T-helper 2 cell treated with Interferon-gamma antibody and Interleukin-4, amounts not matched to agents 100 ng/mL and 5 ng/mL, for 36 hours (primary cell): ENCODE results near the gene FBXO42. TPM values are rescaled to one million over a fixed set of nuclear protein-coding genes. Genes with fewer than 3 reads are reported as not detected.
"Not testable (repeated sequence)": the region's sequence is repeated elsewhere in the genome, so short reads cannot be mapped to it uniquely, and the experiment has no call there.

Source experiments
- intact Hi-C: fragments of 100-400 bp; cut with micrococcal nuclease; formaldehyde crosslinking; loops from one replicate; pipeline ENCODE4 v1.15.1; 2023
- total RNA-seq: library from RNA; stranded (reverse); gene quantifications from 2 replicates; pipeline ENCODE4 v1.2.3, GENCODE V29; 2022

The FBXO42 gene
- total RNA-seq, 1 donor from 2014 or later: 20.5 TPM

GRCh38 chr1:16267690-16268180 lies 84.5 kb downstream of the FBXO42 start:
- intact Hi-C loops: no loop called here

- intact Hi-C loops: no loop called here
Observed at GRCh38 chr1:16266411-16267118, 85.7 kb downstream of the FBXO42 start.

- intact Hi-C loops: no loop called here
Observed at GRCh38 chr1:16262067-16262466, 90.2 kb downstream of the FBXO42 start.

- intact Hi-C loops: no loop called here
Observed at GRCh38 chr1:16260814-16261213, 91.5 kb downstream of the FBXO42 start.

GRCh38 chr1:16258591-16259135 lies 93.6 kb downstream of the FBXO42 start:
- intact Hi-C loops: no loop called here

GRCh38 chr1:16257968-16258367 lies 94.3 kb downstream of the FBXO42 start:
- intact Hi-C loops: no loop called here

GRCh38 chr1:16257556-16257955 lies 94.7 kb downstream of the FBXO42 start:
- intact Hi-C loops: not testable (repeated sequence)

GRCh38 chr1:16256478-16256877 lies 95.8 kb downstream of the FBXO42 start:
- intact Hi-C loops: no loop called here

GRCh38 chr1:16254263-16254928 lies 97.9 kb downstream of the FBXO42 start:
- intact Hi-C loops: no loop called here

GRCh38 chr1:16253332-16253922 lies 98.9 kb downstream of the FBXO42 start:
- intact Hi-C loops: no loop called here

- intact Hi-C loops: no loop called here
Observed at GRCh38 chr1:16252912-16253311, 99.4 kb downstream of the FBXO42 start.

GRCh38 chr1:16251381-16251780 lies 100.9 kb downstream of the FBXO42 start:
- intact Hi-C loops: no loop called here

- intact Hi-C loops: no loop called here
Observed at GRCh38 chr1:16250524-16251251, 101.6 kb downstream of the FBXO42 start.

GRCh38 chr1:16249596-16250241 lies 102.6 kb downstream of the FBXO42 start:
- intact Hi-C loops: no loop called here

- intact Hi-C loops: no loop called here
Observed at GRCh38 chr1:16248603-16249516, 103.4 kb downstream of the FBXO42 start.

- intact Hi-C loops: no loop called here
Observed at GRCh38 chr1:16248007-16248436, 104.3 kb downstream of the FBXO42 start.

- intact Hi-C loops: no loop called here
Observed at GRCh38 chr1:16247441-16247840, 104.8 kb downstream of the FBXO42 start.

GRCh38 chr1:16246961-16247360 lies 105.3 kb downstream of the FBXO42 start:
- intact Hi-C loops: no loop called here

GRCh38 chr1:16246239-16246638 lies 106.0 kb downstream of the FBXO42 start:
- intact Hi-C loops: not testable (repeated sequence)
